IMR-90 (cell line): Measurements from ENCODE around the gene SECISBP2. TPM values are rescaled to one million over a fixed set of nuclear protein-coding genes. Genes with fewer than 3 reads are reported as not detected.

ENCODE experiments used
- ATAC-seq: fragments of 200-7000 bp; cut with Tn5 transposase; 2 replicates; pipeline ENCODE4 v1.9.1; 2020; ENCODE audit warnings: low read depth, mild to moderate bottlenecking, moderate library complexity
- BruUV-seq: library from RNA; stranded (reverse); fragments of 400-500 nt; replicated peaks from 2 replicates; lab custom pipeline; 2021; lab: Mats Ljungman, UMichigan
- CTCF ChIA-PET: fragments of 300-600 bp; formaldehyde crosslinking; extraction: SDS; loops from one replicate; lab custom pipeline; 2021; ENCODE audit warnings: antibody characterized with exemption; lab: Yijun Ruan, JAX
- POLR2A ChIA-PET: fragments of 300-600 bp; sonication (Branson Sonifier 250); formaldehyde crosslinking; loops from one replicate; lab custom pipeline; 2022; ENCODE audit warnings: antibody characterized with exemption; ENCODE audit not compliant: unreplicated experiment; lab: Charles Lee
- DNase-seq: peaks from one replicate; pipeline ENCODE4 v3.0.0; 2013
- H2AFZ ChIP-seq: replicated peaks from 2 replicates; pipeline ENCODE3; 2013; ENCODE audit warnings: low read length, mild to moderate bottlenecking; ENCODE audit not compliant: poor library complexity
- H2AK5ac ChIP-seq: 2 replicates; pipeline ENCODE4 v1.6.1; 2013; ENCODE audit warnings: low read depth, low read length, inconsistent platforms
- H2AK9ac ChIP-seq: replicated peaks from 2 replicates; pipeline ENCODE3; 2013; ENCODE audit warnings: mild to moderate bottlenecking, low read depth, low read length, moderate library complexity; ENCODE audit not compliant: poor library complexity
- H2BK120ac ChIP-seq: 2 replicates; pipeline ENCODE4 v1.6.1; 2013; ENCODE audit warnings: low read depth, low read length, inconsistent platforms
- H2BK15ac ChIP-seq: 3 replicates; pipeline ENCODE4 v1.6.1; 2013; ENCODE audit warnings: low read depth, low read length, inconsistent platforms
- H2BK20ac ChIP-seq: 2 replicates; pipeline ENCODE4 v1.6.1; 2013; ENCODE audit warnings: low read depth, mild to moderate bottlenecking, inconsistent platforms, low read length, moderate library complexity
- H2BK5ac ChIP-seq: 2 replicates; pipeline ENCODE4 v1.6.1; 2013; ENCODE audit warnings: mild to moderate bottlenecking, low read depth, low read length, inconsistent platforms; ENCODE audit not compliant: poor library complexity, severe bottlenecking
- H3K14ac ChIP-seq: replicated peaks from 2 replicates; pipeline ENCODE4 v1.6.1; 2013; ENCODE audit warnings: low read depth, low read length, inconsistent platforms
- H3K18ac ChIP-seq: 2 replicates; pipeline ENCODE4 v1.6.1; 2013; ENCODE audit warnings: low read depth, low read length, control low read depth
- H3K23ac ChIP-seq: 2 replicates; pipeline ENCODE4 v1.6.1; 2013; ENCODE audit warnings: low read depth, low read length, inconsistent platforms
- H3K27ac ChIP-seq: 2 replicates; pipeline ENCODE4 v1.5.1; 2013; ENCODE audit warnings: mild to moderate bottlenecking, control low read depth, low read length; ENCODE audit not compliant: insufficient read depth
- H3K27me3 ChIP-seq: 2 replicates; pipeline ENCODE4 v1.6.1; 2013; ENCODE audit warnings: low read length; ENCODE audit not compliant: control insufficient read depth, insufficient read depth
- H3K36me3 ChIP-seq: 2 replicates; pipeline ENCODE4 v1.6.1; 2013; ENCODE audit warnings: low read length, mixed read lengths; ENCODE audit not compliant: control insufficient read depth, insufficient read depth
- H3K4ac ChIP-seq: 2 replicates; pipeline ENCODE4 v1.6.1; 2013; ENCODE audit warnings: low read depth, low read length, inconsistent platforms
- H3K4me1 ChIP-seq: 2 replicates; pipeline ENCODE4 v1.6.1; 2013; ENCODE audit warnings: low read length, mixed read lengths; ENCODE audit not compliant: control insufficient read depth, insufficient read depth
- H3K4me2 ChIP-seq: 2 replicates; pipeline ENCODE4 v1.6.1; 2013; ENCODE audit warnings: low read depth, mild to moderate bottlenecking, control low read depth, low read length, moderate library complexity
- H3K4me3 ChIP-seq: 2 replicates; pipeline ENCODE4 v1.5.1; 2013; ENCODE audit warnings: low read depth, mild to moderate bottlenecking, control low read depth, low read length, moderate library complexity; ENCODE audit not compliant: insufficient read depth
- H3K56ac ChIP-seq: 2 replicates; pipeline ENCODE4 v1.6.1; 2013; ENCODE audit warnings: low read length, inconsistent platforms; ENCODE audit not compliant: insufficient read depth; ENCODE audit errors: extremely low read depth
- H3K79me1 ChIP-seq, 2 experiments: 2 replicates each; pipeline ENCODE4 v1.6.1; 2013; ENCODE audit warnings: low read length in 2 of 2, inconsistent platforms in 1 of 2, low read depth in 1 of 2
- H3K9ac ChIP-seq: 2 replicates; pipeline ENCODE4 v1.6.1; 2013; ENCODE audit warnings: low read depth, low read length, control low read depth
- H3K9me1 ChIP-seq: 2 replicates; pipeline ENCODE4 v1.6.1; 2013; ENCODE audit warnings: low read length, inconsistent platforms; ENCODE audit not compliant: insufficient read depth
- H3K9me3 ChIP-seq: 2 replicates; pipeline ENCODE4 v1.6.1; 2013; ENCODE audit warnings: low read length; ENCODE audit not compliant: control insufficient read depth, insufficient read depth
- H4K20me1 ChIP-seq: 2 replicates; pipeline ENCODE4 v1.6.1; 2013; ENCODE audit warnings: low read length, inconsistent platforms; ENCODE audit not compliant: insufficient read depth
- H4K5ac ChIP-seq: 2 replicates; pipeline ENCODE4 v1.6.1; 2013; ENCODE audit warnings: mild to moderate bottlenecking, low read depth, low read length, control low read depth
- H4K8ac ChIP-seq, 2 experiments: 2 replicates each; pipeline ENCODE4 v1.6.1; 2013; ENCODE audit warnings: low read depth in 2 of 2, low read length in 2 of 2, control low read depth in 1 of 2, inconsistent platforms in 1 of 2
- H4K91ac ChIP-seq: 2 replicates; pipeline ENCODE4 v1.6.1; 2013; ENCODE audit warnings: low read depth, low read length, inconsistent platforms; ENCODE audit not compliant: insufficient read depth
- BHLHE40 ChIP-seq: fragments of 150-350 bp; IDR thresholded peaks from 2 replicates; pipeline ENCODE4 v1.6.1; 2016; ENCODE audit warnings: mild to moderate bottlenecking, low read depth, low read length
- CEBPB ChIP-seq: IDR thresholded peaks from 2 replicates; pipeline ENCODE4 v1.6.1; 2012; ENCODE audit warnings: low read depth, low read length, improper control_type of control experiment
- CHD1 ChIP-seq: IDR thresholded peaks from 2 replicates; pipeline ENCODE4 v1.6.1; 2012; ENCODE audit warnings: low read depth, low read length, improper control_type of control experiment
- FOS ChIP-seq: fragments of 150-350 bp; IDR thresholded peaks from 2 replicates; pipeline ENCODE4 v1.6.1; 2016; ENCODE audit warnings: low read depth, low read length
- MAFK ChIP-seq: IDR thresholded peaks from 2 replicates; pipeline ENCODE4 v1.6.1; 2012; ENCODE audit warnings: low read depth, low read length, improper control_type of control experiment
- MAZ ChIP-seq: IDR thresholded peaks from 2 replicates; pipeline ENCODE4 v1.6.1; 2012; ENCODE audit warnings: low read depth, mild to moderate bottlenecking, low read length, improper control_type of control experiment, moderate library complexity, borderline replicate concordance
- MXI1 ChIP-seq: IDR thresholded peaks from 2 replicates; pipeline ENCODE4 v1.6.1; 2012; ENCODE audit warnings: low read depth, mild to moderate bottlenecking, low read length, moderate library complexity, borderline replicate concordance
- NFE2L2 ChIP-seq: fragments of 150-350 bp; IDR thresholded peaks from 2 replicates; pipeline ENCODE4 v1.6.1; 2016; ENCODE audit warnings: low read depth, mild to moderate bottlenecking, low read length
- POLR2A ChIP-seq: IDR thresholded peaks from 2 replicates; pipeline ENCODE4 v1.6.1; 2012; ENCODE audit warnings: mild to moderate bottlenecking, low read depth, low read length
- RAD21 ChIP-seq: IDR thresholded peaks from 2 replicates; pipeline ENCODE4 v1.6.1; 2012; ENCODE audit warnings: low read length, improper control_type of control experiment
- RCOR1 ChIP-seq: IDR thresholded peaks from 2 replicates; pipeline ENCODE4 v1.6.1; 2012; ENCODE audit warnings: mild to moderate bottlenecking, low read length, improper control_type of control experiment; ENCODE audit not compliant: insufficient replicate concordance
- RFX5 ChIP-seq: IDR thresholded peaks from 2 replicates; pipeline ENCODE4 v1.8.0; 2012; ENCODE audit warnings: low read depth, mild to moderate bottlenecking, low read length, moderate library complexity
- SMC3 ChIP-seq: fragments of 150-350 bp; IDR thresholded peaks from 2 replicates; pipeline ENCODE4 v1.6.1; 2016; ENCODE audit warnings: low read depth, mild to moderate bottlenecking, antibody characterized with exemption, low read length, moderate library complexity
- WGBS, 2 experiments: methylation state at CpG; one replicate each; pipeline versions ENCODE4 v1.1.5 to v1.1.7; 2013; ENCODE audit warnings: missing lambda C conversion rate in 2 of 2; ENCODE audit not compliant: insufficient read length in 1 of 2; ENCODE audit errors: extremely low coverage in 2 of 2; 5-methylcytosine and 5-hydroxymethylcytosine counted together
- dilution Hi-C: fragments of 300-500 bp; cut with HindIII; formaldehyde crosslinking; loops from one replicate; pipeline ENCODE4 v1.14.3; 2018; ENCODE audit warnings: low sequenced_read_pairs; ENCODE audit not compliant: unreplicated experiment
- in situ Hi-C: fragments of 300-500 bp; cut with MboI; formaldehyde crosslinking; loops from 3 replicates; pipeline ENCODE4 v1.14.3; 2019; ENCODE audit warnings: low sequenced_read_pairs, inconsistent platforms, mixed read lengths
- intact Hi-C: fragments of 100-400 bp; cut with micrococcal nuclease; formaldehyde crosslinking; loops from 2 replicates; pipeline ENCODE4 v1.10.0; 2022
- polyA plus RNA-seq, 3 experiments: library from polyadenylated mRNA; depleted of rRNA; stranded (reverse); fragments of >200 nt; gene quantifications; 2 replicates each; pipeline ENCODE4 v1.2.3, GENCODE V29; 2012; ENCODE audit warnings: low replicate concordance in 1 of 3
- total RNA-seq: library from RNA; depleted of rRNA; stranded (reverse); fragments of >200 nt; gene quantifications from 2 replicates; pipeline ENCODE4 v1.2.3, GENCODE V29; 2012
- TF ChIP-seq, protein P1 (sequence below): fragments of 150-350 bp; IDR thresholded peaks from 2 replicates; pipeline ENCODE4 v1.6.1; 2017; ENCODE audit warnings: mild to moderate bottlenecking, antibody characterized with exemption, low read length, low read depth
- TF ChIP-seq, protein P2 (sequence below): conservative IDR thresholded peaks from 2 replicates; pipeline ENCODE4 v1.5.1; 2012; ENCODE audit warnings: mild to moderate bottlenecking, low read depth, low read length, improper control_type of control experiment

SECISBP2 gene
- total and polyA plus RNA-seq, 2 of the 4 experiments (the other 2 are of a cell fraction) = 16.4 to 18.8 TPM

DNA sequence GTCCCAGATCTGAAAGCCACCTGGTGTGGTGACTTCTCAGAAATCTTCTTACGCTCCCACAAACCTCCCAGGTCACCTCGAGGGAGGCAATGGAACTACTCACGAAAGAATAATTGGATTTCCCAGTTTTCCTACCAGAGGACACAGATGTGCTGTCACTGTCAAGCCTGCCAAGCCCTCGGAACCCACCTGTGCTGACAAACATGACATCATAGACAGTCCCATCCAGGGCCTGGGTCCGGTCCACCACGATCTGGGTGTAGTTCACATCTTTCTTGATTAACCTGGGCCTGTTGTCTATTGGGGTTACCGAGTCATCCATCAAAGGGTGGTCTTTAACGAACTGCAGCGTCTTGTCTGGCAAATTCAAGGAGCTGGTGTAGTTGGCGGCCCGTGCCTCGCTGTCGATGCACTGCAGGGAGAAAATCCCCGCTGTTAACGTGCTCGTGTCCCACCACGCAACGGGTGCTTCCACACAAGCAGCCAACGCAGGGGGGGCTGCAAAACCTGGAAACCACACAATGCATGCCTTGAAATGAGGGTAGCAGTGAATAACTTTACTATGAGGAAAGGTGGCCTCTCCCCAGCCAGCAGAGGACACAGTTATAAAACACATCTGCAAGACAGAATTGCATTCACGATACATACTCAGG is 69.0 kb downstream of the SECISBP2 start:
- H3K4me2 ChIP-seq = no peak overlapping the region
- no peak overlapping the region; the same call in 1 of the 2 replicates for H2BK20ac ChIP-seq
- WGBS, 2 experiments = 97% methylated on average over 9 of the region's 20 CpGs; no CpG with 5 or more reads in 1 of the 2 experiments
- peak overlapping the region; percentile 14; the same call in 1 of the 2 replicates for H2AK5ac ChIP-seq
- H3K27me3 ChIP-seq = no peaks in the 10 kb centered on the region
- H3K4ac ChIP-seq = peak overlapping the region; percentile 15; the same call in 1 of the 2 replicates
- H3K79me1 ChIP-seq = no peaks in the 10 kb centered on the region
- H3K14ac ChIP-seq = no peak overlapping the region
- H3K27ac ChIP-seq = peak overlapping the region; percentile 52; the same call in 1 of the 2 replicates
- no peak overlapping the region for H4K91ac ChIP-seq
- in situ Hi-C loops = no loop called here
- intact Hi-C loops = no loop called here
- no TSS peak for BruUV-seq
- H2AK9ac ChIP-seq = no peak overlapping the region
- ChIA-PET CTCF (no interaction called here), POLR2A (no interaction called here)
- H2BK120ac ChIP-seq = no peak overlapping the region
- H3K9ac ChIP-seq = no peak overlapping the region
- no peak overlapping the region for H3K56ac ChIP-seq
- H3K23ac ChIP-seq = no peak overlapping the region
- no peak overlapping the region for H3K4me3 ChIP-seq
- no peak overlapping the region for H2BK5ac ChIP-seq
- H4K5ac ChIP-seq = peak overlapping the region; percentile 43; the same call in 1 of the 2 replicates
- peaks cover 27% of the 10 kb centered on the region for H3K4me1 ChIP-seq
- H4K8ac ChIP-seq = no peak overlapping the region
- no peaks in the 10 kb centered on the region for H3K9me3 ChIP-seq
- ATAC-seq = no peak
- 0 out of 3 replicates have a peak overlapping the region, but pooled peaks have one; percentile 29 for H2BK15ac ChIP-seq
- no peak for DNase-seq
- peak overlapping the region; percentile 61; the same call in 1 of the 2 replicates for H3K18ac ChIP-seq
- no peak overlapping the region for H2AFZ ChIP-seq
- dilution Hi-C loops = no loop called here
- H3K36me3 ChIP-seq = peaks cover 44% of the 10 kb centered on the region
- H4K20me1 ChIP-seq = no peaks in the 10 kb centered on the region
- H3K9me1 ChIP-seq = peaks cover 9% of the 10 kb centered on the region; the same call in 1 of the 2 replicates
- TF ChIP-seq CEBPB = no peak
- TF ChIP-seq MAFK = no peak
- no peak for TF ChIP-seq RAD21
- no peak for TF ChIP-seq RFX5
- TF ChIP-seq, protein P1, sequence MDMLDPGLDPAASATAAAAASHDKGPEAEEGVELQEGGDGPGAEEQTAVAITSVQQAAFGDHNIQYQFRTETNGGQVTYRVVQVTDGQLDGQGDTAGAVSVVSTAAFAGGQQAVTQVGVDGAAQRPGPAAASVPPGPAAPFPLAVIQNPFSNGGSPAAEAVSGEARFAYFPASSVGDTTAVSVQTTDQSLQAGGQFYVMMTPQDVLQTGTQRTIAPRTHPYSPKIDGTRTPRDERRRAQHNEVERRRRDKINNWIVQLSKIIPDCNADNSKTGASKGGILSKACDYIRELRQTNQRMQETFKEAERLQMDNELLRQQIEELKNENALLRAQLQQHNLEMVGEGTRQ = no peak
- no peak for TF ChIP-seq POLR2A
- TF ChIP-seq SMC3 = no peak
- TF ChIP-seq NFE2L2 = no peak
- TF ChIP-seq CHD1 = no peak
- TF ChIP-seq FOS = no peak
- TF ChIP-seq RCOR1 = no peak
- TF ChIP-seq, protein P2, sequence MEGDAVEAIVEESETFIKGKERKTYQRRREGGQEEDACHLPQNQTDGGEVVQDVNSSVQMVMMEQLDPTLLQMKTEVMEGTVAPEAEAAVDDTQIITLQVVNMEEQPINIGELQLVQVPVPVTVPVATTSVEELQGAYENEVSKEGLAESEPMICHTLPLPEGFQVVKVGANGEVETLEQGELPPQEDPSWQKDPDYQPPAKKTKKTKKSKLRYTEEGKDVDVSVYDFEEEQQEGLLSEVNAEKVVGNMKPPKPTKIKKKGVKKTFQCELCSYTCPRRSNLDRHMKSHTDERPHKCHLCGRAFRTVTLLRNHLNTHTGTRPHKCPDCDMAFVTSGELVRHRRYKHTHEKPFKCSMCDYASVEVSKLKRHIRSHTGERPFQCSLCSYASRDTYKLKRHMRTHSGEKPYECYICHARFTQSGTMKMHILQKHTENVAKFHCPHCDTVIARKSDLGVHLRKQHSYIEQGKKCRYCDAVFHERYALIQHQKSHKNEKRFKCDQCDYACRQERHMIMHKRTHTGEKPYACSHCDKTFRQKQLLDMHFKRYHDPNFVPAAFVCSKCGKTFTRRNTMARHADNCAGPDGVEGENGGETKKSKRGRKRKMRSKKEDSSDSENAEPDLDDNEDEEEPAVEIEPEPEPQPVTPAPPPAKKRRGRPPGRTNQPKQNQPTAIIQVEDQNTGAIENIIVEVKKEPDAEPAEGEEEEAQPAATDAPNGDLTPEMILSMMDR = no peak
- TF ChIP-seq BHLHE40 = no peak
- TF ChIP-seq MAZ = no peak
- no peak for TF ChIP-seq MXI1
